ENCODE measurements around the gene HILPDA.

GRCh38 chr7:128450409-128450808 lies 5.3 kb upstream of the HILPDA start:
- TF ChIP-seq CTCF (IDR thresholded peaks at IDR 0.05) (no peak), POLR2A (IDR thresholded peaks at IDR 0.05) (no peak), POLR2AphosphoS5 (IDR thresholded peaks at IDR 0.05) (no peak)

Data from prostate gland (tissue), 2 donors.